IMR-90 (cell line): ENCODE data around the gene DNAJA4. TPM values are rescaled to one million over a fixed set of nuclear protein-coding genes. Genes with fewer than 3 reads are reported as not detected.

ENCODE experiments used
- ATAC-seq: fragments of 200-7000 bp; cut with Tn5 transposase; 2 replicates; pipeline ENCODE4 v1.9.1; 2020; ENCODE audit warnings: low read depth, mild to moderate bottlenecking, moderate library complexity
- BruUV-seq: library from RNA; stranded (reverse); fragments of 400-500 nt; replicated peaks from 2 replicates; lab custom pipeline; 2021; lab: Mats Ljungman, UMichigan
- CTCF ChIA-PET: fragments of 300-600 bp; formaldehyde crosslinking; extraction: SDS; loops from one replicate; lab custom pipeline; 2021; ENCODE audit warnings: antibody characterized with exemption; lab: Yijun Ruan, JAX
- POLR2A ChIA-PET: fragments of 300-600 bp; sonication (Branson Sonifier 250); formaldehyde crosslinking; loops from one replicate; lab custom pipeline; 2022; ENCODE audit warnings: antibody characterized with exemption; ENCODE audit not compliant: unreplicated experiment; lab: Charles Lee
- DNase-seq: peaks from one replicate; pipeline ENCODE4 v3.0.0; 2013
- H2AFZ ChIP-seq: replicated peaks from 2 replicates; pipeline ENCODE3; 2013; ENCODE audit warnings: low read length, mild to moderate bottlenecking; ENCODE audit not compliant: poor library complexity
- H2AK5ac ChIP-seq: 2 replicates; pipeline ENCODE4 v1.6.1; 2013; ENCODE audit warnings: low read depth, low read length, inconsistent platforms
- H2AK9ac ChIP-seq: replicated peaks from 2 replicates; pipeline ENCODE3; 2013; ENCODE audit warnings: mild to moderate bottlenecking, low read depth, low read length, moderate library complexity; ENCODE audit not compliant: poor library complexity
- H2BK120ac ChIP-seq: 2 replicates; pipeline ENCODE4 v1.6.1; 2013; ENCODE audit warnings: low read depth, low read length, inconsistent platforms
- H2BK15ac ChIP-seq: 3 replicates; pipeline ENCODE4 v1.6.1; 2013; ENCODE audit warnings: low read depth, low read length, inconsistent platforms
- H2BK20ac ChIP-seq: 2 replicates; pipeline ENCODE4 v1.6.1; 2013; ENCODE audit warnings: low read depth, mild to moderate bottlenecking, inconsistent platforms, low read length, moderate library complexity
- H2BK5ac ChIP-seq: 2 replicates; pipeline ENCODE4 v1.6.1; 2013; ENCODE audit warnings: mild to moderate bottlenecking, low read depth, low read length, inconsistent platforms; ENCODE audit not compliant: poor library complexity, severe bottlenecking
- H3K14ac ChIP-seq: replicated peaks from 2 replicates; pipeline ENCODE4 v1.6.1; 2013; ENCODE audit warnings: low read depth, low read length, inconsistent platforms
- H3K18ac ChIP-seq: 2 replicates; pipeline ENCODE4 v1.6.1; 2013; ENCODE audit warnings: low read depth, low read length, control low read depth
- H3K23ac ChIP-seq: 2 replicates; pipeline ENCODE4 v1.6.1; 2013; ENCODE audit warnings: low read depth, low read length, inconsistent platforms
- H3K27ac ChIP-seq: 2 replicates; pipeline ENCODE4 v1.5.1; 2013; ENCODE audit warnings: mild to moderate bottlenecking, control low read depth, low read length; ENCODE audit not compliant: insufficient read depth
- H3K27me3 ChIP-seq: 2 replicates; pipeline ENCODE4 v1.6.1; 2013; ENCODE audit warnings: low read length; ENCODE audit not compliant: control insufficient read depth, insufficient read depth
- H3K36me3 ChIP-seq: 2 replicates; pipeline ENCODE4 v1.6.1; 2013; ENCODE audit warnings: low read length, mixed read lengths; ENCODE audit not compliant: control insufficient read depth, insufficient read depth
- H3K4ac ChIP-seq: 2 replicates; pipeline ENCODE4 v1.6.1; 2013; ENCODE audit warnings: low read depth, low read length, inconsistent platforms
- H3K4me1 ChIP-seq: 2 replicates; pipeline ENCODE4 v1.6.1; 2013; ENCODE audit warnings: low read length, mixed read lengths; ENCODE audit not compliant: control insufficient read depth, insufficient read depth
- H3K4me2 ChIP-seq: 2 replicates; pipeline ENCODE4 v1.6.1; 2013; ENCODE audit warnings: low read depth, mild to moderate bottlenecking, control low read depth, low read length, moderate library complexity
- H3K4me3 ChIP-seq: 2 replicates; pipeline ENCODE4 v1.5.1; 2013; ENCODE audit warnings: low read depth, mild to moderate bottlenecking, control low read depth, low read length, moderate library complexity; ENCODE audit not compliant: insufficient read depth
- H3K56ac ChIP-seq: 2 replicates; pipeline ENCODE4 v1.6.1; 2013; ENCODE audit warnings: low read length, inconsistent platforms; ENCODE audit not compliant: insufficient read depth; ENCODE audit errors: extremely low read depth
- H3K79me1 ChIP-seq, 2 experiments: 2 replicates each; pipeline ENCODE4 v1.6.1; 2013; ENCODE audit warnings: low read length in 2 of 2, inconsistent platforms in 1 of 2, low read depth in 1 of 2
- H3K9ac ChIP-seq: 2 replicates; pipeline ENCODE4 v1.6.1; 2013; ENCODE audit warnings: low read depth, low read length, control low read depth
- H3K9me1 ChIP-seq: 2 replicates; pipeline ENCODE4 v1.6.1; 2013; ENCODE audit warnings: low read length, inconsistent platforms; ENCODE audit not compliant: insufficient read depth
- H3K9me3 ChIP-seq: 2 replicates; pipeline ENCODE4 v1.6.1; 2013; ENCODE audit warnings: low read length; ENCODE audit not compliant: control insufficient read depth, insufficient read depth
- H4K20me1 ChIP-seq: 2 replicates; pipeline ENCODE4 v1.6.1; 2013; ENCODE audit warnings: low read length, inconsistent platforms; ENCODE audit not compliant: insufficient read depth
- H4K5ac ChIP-seq: 2 replicates; pipeline ENCODE4 v1.6.1; 2013; ENCODE audit warnings: mild to moderate bottlenecking, low read depth, low read length, control low read depth
- H4K8ac ChIP-seq, 2 experiments: 2 replicates each; pipeline ENCODE4 v1.6.1; 2013; ENCODE audit warnings: low read depth in 2 of 2, low read length in 2 of 2, control low read depth in 1 of 2, inconsistent platforms in 1 of 2
- H4K91ac ChIP-seq: 2 replicates; pipeline ENCODE4 v1.6.1; 2013; ENCODE audit warnings: low read depth, low read length, inconsistent platforms; ENCODE audit not compliant: insufficient read depth
- POLR2A ChIP-seq: IDR thresholded peaks from 2 replicates; pipeline ENCODE4 v1.6.1; 2012; ENCODE audit warnings: mild to moderate bottlenecking, low read depth, low read length
- WGBS, 2 experiments: methylation state at CpG; one replicate each; pipeline versions ENCODE4 v1.1.5 to v1.1.7; 2013; ENCODE audit warnings: missing lambda C conversion rate in 2 of 2; ENCODE audit not compliant: insufficient read length in 1 of 2; ENCODE audit errors: extremely low coverage in 2 of 2; 5-methylcytosine and 5-hydroxymethylcytosine counted together
- dilution Hi-C: fragments of 300-500 bp; cut with HindIII; formaldehyde crosslinking; loops from one replicate; pipeline ENCODE4 v1.14.3; 2018; ENCODE audit warnings: low sequenced_read_pairs; ENCODE audit not compliant: unreplicated experiment
- in situ Hi-C: fragments of 300-500 bp; cut with MboI; formaldehyde crosslinking; loops from 3 replicates; pipeline ENCODE4 v1.14.3; 2019; ENCODE audit warnings: low sequenced_read_pairs, inconsistent platforms, mixed read lengths
- intact Hi-C: fragments of 100-400 bp; cut with micrococcal nuclease; formaldehyde crosslinking; loops from 2 replicates; pipeline ENCODE4 v1.10.0; 2022
- polyA plus RNA-seq, 3 experiments: library from polyadenylated mRNA; depleted of rRNA; stranded (reverse); fragments of >200 nt; gene quantifications; 2 replicates each; pipeline ENCODE4 v1.2.3, GENCODE V29; 2012; ENCODE audit warnings: low replicate concordance in 1 of 3
- total RNA-seq: library from RNA; depleted of rRNA; stranded (reverse); fragments of >200 nt; gene quantifications from 2 replicates; pipeline ENCODE4 v1.2.3, GENCODE V29; 2012

DNAJA4 gene
- total and polyA plus RNA-seq, 2 of the 4 experiments (the other 2 are of a cell fraction), result 0.18 to 0.32 TPM

GRCh38 chr15:78316283-78317083, 52.1 kb downstream of the DNAJA4 start:
- no peaks in the 10 kb centered on the region for H4K20me1 ChIP-seq
- H2AK5ac ChIP-seq, result no peak overlapping the region
- no peak overlapping the region for H2BK15ac ChIP-seq
- WGBS, 2 experiments, result 80% methylated on average over 3 of the region's 17 CpGs; no CpG with 5 or more reads in 1 of the 2 experiments
- H4K5ac ChIP-seq, result no peak overlapping the region
- BruUV-seq, result no TSS peak
- H4K91ac ChIP-seq, result no peak overlapping the region
- H3K36me3 ChIP-seq, result no peaks in the 10 kb centered on the region
- no peaks in the 10 kb centered on the region for H3K4me1 ChIP-seq
- H3K4me2 ChIP-seq, result no peak overlapping the region
- no peak overlapping the region for H3K9ac ChIP-seq
- H3K18ac ChIP-seq, result no peak overlapping the region
- DNase-seq, result no peak
- peaks cover 28% of the 10 kb centered on the region; the same call in 1 of the 2 replicates for H3K27me3 ChIP-seq
- no peak overlapping the region for H2BK5ac ChIP-seq
- ChIA-PET CTCF (no interaction called here), POLR2A (no interaction called here)
- no peak for TF ChIP-seq POLR2A
- no peak overlapping the region for H4K8ac ChIP-seq
- no peaks in the 10 kb centered on the region for H3K79me1 ChIP-seq
- no peak overlapping the region for H2BK20ac ChIP-seq
- H2AFZ ChIP-seq, result no peak overlapping the region
- in situ Hi-C loops, result no loop called here
- intact Hi-C loops, result no loop called here
- H3K27ac ChIP-seq, result no peak overlapping the region
- H3K4ac ChIP-seq, result no peak overlapping the region
- peaks cover 3% of the 10 kb centered on the region; the same call in 1 of the 2 replicates for H3K9me1 ChIP-seq
- dilution Hi-C loops, result no loop called here
- H3K9me3 ChIP-seq, result no peaks in the 10 kb centered on the region
- H2BK120ac ChIP-seq, result no peak overlapping the region
- H3K56ac ChIP-seq, result no peak overlapping the region
- no peak overlapping the region for H2AK9ac ChIP-seq
- no peak overlapping the region for H3K4me3 ChIP-seq
- ATAC-seq, result no peak
- no peak overlapping the region for H3K23ac ChIP-seq
- H3K14ac ChIP-seq, result no peak overlapping the region
